ENCODE results near the gene GIPR.
"Not testable (repeated sequence)": the region's sequence is repeated elsewhere in the genome, so short reads cannot be mapped to it uniquely, and the experiment has no call there.

The GIPR gene, protein sequence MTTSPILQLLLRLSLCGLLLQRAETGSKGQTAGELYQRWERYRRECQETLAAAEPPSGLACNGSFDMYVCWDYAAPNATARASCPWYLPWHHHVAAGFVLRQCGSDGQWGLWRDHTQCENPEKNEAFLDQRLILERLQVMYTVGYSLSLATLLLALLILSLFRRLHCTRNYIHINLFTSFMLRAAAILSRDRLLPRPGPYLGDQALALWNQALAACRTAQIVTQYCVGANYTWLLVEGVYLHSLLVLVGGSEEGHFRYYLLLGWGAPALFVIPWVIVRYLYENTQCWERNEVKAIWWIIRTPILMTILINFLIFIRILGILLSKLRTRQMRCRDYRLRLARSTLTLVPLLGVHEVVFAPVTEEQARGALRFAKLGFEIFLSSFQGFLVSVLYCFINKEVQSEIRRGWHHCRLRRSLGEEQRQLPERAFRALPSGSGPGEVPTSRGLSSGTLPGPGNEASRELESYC

DNA sequence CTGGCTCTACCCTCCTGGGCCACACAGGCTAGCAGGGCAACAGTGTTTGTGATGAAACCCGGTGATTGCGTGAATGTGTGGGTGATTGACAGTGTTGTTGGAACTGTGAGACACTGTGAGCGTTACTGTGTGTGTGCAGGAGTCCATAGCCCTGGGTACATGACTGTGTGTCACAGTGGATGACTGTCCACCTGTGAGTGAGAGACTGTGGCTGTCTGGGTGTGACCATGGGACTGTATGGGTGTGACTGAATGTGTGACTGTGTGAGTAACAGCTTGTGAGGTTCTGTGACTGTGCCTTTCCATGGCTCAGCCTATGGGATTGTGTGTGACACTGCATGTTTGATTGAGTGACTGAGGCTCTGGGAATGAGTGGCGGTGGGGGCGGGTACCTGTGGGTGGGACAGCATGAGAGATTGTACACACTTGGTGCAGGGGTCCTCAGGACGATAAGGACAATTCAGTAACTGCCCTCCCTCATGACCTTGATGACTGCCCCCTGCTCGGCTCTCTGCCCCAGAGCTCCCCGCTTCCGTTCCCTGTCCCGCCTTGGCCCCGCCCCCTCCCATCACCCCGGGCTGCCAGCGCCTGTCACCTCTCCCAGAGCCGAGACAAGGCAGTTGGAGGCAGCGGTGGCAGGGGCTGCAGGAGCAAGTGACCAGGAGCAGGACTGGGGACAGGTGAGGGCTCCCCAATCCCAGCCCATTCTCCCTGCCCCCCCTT, at the start of gene GIPR:
Gene GIPR, plus strand, starts transcription at position 602 of the 722 bp plus-strand sequence. CDS start 1,300 bp downstream, outside the sequence.
- TF ChIP-seq, protein P1, sequence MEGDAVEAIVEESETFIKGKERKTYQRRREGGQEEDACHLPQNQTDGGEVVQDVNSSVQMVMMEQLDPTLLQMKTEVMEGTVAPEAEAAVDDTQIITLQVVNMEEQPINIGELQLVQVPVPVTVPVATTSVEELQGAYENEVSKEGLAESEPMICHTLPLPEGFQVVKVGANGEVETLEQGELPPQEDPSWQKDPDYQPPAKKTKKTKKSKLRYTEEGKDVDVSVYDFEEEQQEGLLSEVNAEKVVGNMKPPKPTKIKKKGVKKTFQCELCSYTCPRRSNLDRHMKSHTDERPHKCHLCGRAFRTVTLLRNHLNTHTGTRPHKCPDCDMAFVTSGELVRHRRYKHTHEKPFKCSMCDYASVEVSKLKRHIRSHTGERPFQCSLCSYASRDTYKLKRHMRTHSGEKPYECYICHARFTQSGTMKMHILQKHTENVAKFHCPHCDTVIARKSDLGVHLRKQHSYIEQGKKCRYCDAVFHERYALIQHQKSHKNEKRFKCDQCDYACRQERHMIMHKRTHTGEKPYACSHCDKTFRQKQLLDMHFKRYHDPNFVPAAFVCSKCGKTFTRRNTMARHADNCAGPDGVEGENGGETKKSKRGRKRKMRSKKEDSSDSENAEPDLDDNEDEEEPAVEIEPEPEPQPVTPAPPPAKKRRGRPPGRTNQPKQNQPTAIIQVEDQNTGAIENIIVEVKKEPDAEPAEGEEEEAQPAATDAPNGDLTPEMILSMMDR (IDR thresholded peaks at IDR 0.05; ENCODE audit: low read depth, low read length) = no peak
- peak within 1 kb of the TSS; percentile 56 for H3K4me3 ChIP-seq (ENCODE audit: low read depth, low read length)

DNA sequence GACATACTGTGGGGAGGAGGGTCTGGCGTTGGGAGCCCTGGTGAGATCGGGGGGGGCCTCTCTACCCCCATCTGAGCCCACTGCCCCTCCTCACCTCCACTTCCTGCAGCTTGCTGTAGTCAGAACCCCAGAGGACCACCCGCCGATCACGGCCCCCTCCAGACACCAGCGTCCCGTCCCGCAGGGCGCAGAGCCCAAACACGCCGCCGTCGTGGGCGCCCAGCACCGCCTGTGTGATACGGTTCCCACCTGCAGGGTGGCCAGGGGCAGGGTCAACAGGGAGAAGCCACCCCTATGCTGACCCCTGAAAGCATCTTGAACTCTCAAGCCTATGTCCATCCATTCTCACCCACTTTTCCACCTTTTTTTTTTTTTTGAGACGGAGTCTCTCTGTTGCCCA, 46.6 kb upstream of the GIPR start:
- H3K4me3 ChIP-seq (ENCODE audit: low read depth, low read length) = no peak overlapping the region
- TF ChIP-seq, protein P1 (IDR thresholded peaks at IDR 0.05; ENCODE audit: low read depth, low read length) = no peak

DNA sequence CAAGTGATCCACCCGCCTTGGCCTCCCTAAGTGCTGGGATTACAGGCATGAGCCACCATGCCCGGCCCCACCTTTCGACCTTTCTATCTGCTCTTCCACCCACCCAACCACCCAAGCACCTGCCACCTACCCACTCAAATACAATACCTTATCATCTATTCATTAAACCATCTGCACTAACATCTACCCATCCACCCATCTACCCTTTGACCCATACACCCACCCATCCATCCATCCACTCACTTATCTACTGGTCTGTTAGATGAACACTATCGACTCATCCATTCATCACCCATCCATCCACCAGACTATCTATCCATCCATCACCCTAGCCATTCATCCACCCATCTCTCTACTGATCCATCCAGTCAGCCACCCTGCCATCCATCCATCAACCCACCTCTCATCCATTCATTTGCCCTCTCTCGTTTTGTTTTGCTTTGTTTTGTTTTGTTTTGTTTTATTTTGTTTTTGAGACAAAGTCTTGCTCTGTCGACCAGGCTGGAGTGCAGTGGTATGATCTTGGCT, 46.0 kb upstream of the GIPR start:
- H3K4me3 ChIP-seq (ENCODE audit: low read depth, low read length) = no peak overlapping the region
- TF ChIP-seq, protein P1 (IDR thresholded peaks at IDR 0.05; ENCODE audit: low read depth, low read length) = no peak

DNA sequence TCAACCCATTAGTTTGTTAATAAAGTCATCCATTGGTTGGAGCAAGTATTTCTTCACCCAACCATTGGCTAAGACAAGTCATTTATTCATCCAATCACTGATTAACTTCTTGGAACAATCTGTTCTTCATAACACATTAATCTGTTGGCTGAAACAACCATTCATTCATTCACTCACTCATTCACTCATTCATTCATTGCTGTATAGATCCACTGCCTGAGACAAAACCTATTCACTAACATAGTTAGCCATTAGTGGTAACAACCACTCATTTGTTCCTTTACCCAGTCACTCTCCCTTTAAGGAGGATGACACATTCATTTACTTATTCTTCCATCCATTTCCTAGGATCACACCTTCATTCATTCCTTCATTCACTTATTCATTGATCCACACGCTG, 44.0 kb upstream of the GIPR start:
- no peak overlapping the region for H3K4me3 ChIP-seq (ENCODE audit: low read depth, low read length)
- TF ChIP-seq, protein P1 (IDR thresholded peaks at IDR 0.05; ENCODE audit: low read depth, low read length) = no peak

DNA sequence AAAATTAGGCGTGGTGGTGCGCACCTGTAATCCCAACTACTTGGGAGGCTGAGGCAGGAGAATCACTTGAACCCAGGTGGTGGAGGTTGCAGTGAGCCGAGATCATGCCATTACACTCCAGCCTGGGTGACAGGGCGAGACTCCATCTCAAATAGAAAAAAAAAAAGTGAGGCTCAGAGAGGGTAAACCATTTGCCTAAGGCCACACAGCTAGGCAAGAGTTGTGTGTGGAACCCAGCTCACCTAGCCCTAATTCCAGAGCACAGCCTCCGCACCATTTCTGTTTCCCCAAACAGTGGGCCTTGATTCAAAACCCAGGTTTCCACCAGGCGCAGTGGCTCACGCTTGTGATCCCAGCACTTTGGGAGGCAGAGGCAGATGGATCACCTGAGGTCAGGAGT, 39.8 kb upstream of the GIPR start:
- not testable (repeated sequence) for H3K4me3 ChIP-seq (ENCODE audit: low read depth, low read length)

DNA sequence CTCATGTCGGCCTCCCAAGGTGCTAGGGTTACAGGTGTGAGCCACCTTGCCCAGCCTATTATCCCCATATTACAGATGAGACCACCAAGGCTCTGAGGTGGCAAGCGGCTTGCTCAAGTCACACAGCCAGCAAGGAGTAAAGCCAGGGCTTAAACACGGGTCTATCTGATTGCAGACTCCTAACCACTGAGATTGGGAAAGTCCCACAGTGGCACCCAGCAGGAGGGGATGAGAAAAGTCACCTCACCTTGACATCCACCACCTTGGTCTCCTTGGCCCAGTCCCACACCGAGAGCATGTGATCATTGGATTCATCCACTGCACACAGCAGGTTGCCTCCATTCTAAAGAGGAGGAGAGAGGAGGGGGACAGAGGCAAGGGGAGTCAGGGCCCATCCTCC, 38.3 kb upstream of the GIPR start:
- H3K4me3 ChIP-seq (ENCODE audit: low read depth, low read length) = no peak overlapping the region
- TF ChIP-seq, protein P1 (IDR thresholded peaks at IDR 0.05; ENCODE audit: low read depth, low read length) = no peak

DNA sequence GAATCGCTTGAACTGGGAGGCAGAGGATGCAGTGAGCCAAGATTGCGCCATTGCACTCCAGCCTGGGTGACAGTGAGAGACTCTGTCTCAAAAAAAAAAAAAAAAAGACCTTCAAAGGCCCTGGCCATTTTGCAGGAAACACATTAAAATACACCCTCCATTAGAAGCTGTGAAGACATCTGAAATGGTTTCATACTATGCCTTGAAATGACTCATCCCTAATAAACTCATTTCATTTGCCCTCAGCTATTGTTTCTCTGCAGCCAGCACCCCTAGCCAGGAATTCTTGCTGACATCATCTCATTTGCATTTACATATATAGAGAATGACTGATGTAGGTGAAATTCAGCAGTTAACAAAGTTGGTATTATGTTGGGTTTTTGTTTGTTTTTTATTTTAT, 37.6 kb upstream of the GIPR start:
- TF ChIP-seq, protein P1 (IDR thresholded peaks at IDR 0.05; ENCODE audit: low read depth, low read length) = no peak
- no peak overlapping the region for H3K4me3 ChIP-seq (ENCODE audit: low read depth, low read length)

Data from WI38 (cell line).